SK-N-SH (cell line): ENCODE data around the gene NUP205. TPM values are rescaled to one million over a fixed set of nuclear protein-coding genes. Genes with fewer than 3 reads are reported as not detected.

Source experiments
- CTCF ChIA-PET: fragments of 300-600, 350-600 bp; formaldehyde crosslinking; extraction: SDS; loops from one replicate; lab custom pipeline; 2021; lab: Yijun Ruan, JAX
- POLR2A ChIA-PET: fragments of 350-600 bp; sonication (Branson Sonifier 250); formaldehyde crosslinking; extraction: SDS; loops from one replicate; lab custom pipeline; 2020; ENCODE audit warnings: antibody characterized with exemption, inconsistent platforms; lab: Yijun Ruan, JAX
- DNase-seq: peaks from one replicate; pipeline ENCODE4 v3.0.0; 2012
- H2AFZ ChIP-seq: fragments of 200-600 bp; sonication (generic); 2 replicates; pipeline ENCODE4 v1.8.1; 2016; ENCODE audit warnings: antibody characterized with exemption, mild to moderate bottlenecking, low read depth
- H3F3A ChIP-seq: fragments of 200-600 bp; sonication (generic); replicated peaks from 2 replicates; pipeline ENCODE3; 2016; ENCODE audit warnings: antibody characterized with exemption, mild to moderate bottlenecking; ENCODE audit not compliant: insufficient read depth
- H3K27ac ChIP-seq, 2 experiments: fragments of 200-500 bp in 1 of 2; fragments of 200-600 bp in 1 of 2; sonication (Bioruptor generic) in 1 of 2; sonication (generic), shearing (Covaris generic) in 1 of 2; 2 replicates each; pipeline versions ENCODE4 v1.5.1 to v1.6.1; 2014 to 2016; ENCODE audit warnings: low read depth in 2 of 2, inconsistent platforms in 1 of 2, low read length in 1 of 2, mild to moderate bottlenecking in 1 of 2, mixed read lengths in 1 of 2
- H3K27me3 ChIP-seq: fragments of 200-600 bp; sonication (generic), shearing (Covaris generic); 2 replicates; pipeline ENCODE4 v1.6.1; 2016; ENCODE audit warnings: mixed run types; ENCODE audit not compliant: insufficient read depth
- H3K36me3 ChIP-seq, 2 experiments: fragments of 200-500 bp in 1 of 2; fragments of 200-600 bp in 1 of 2; sonication (Bioruptor generic) in 1 of 2; sonication (generic) in 1 of 2; replicated peaks in 1 of 2; 2 replicates each; pipeline versions ENCODE3 to v1.5.1; 2014 to 2016; ENCODE audit warnings: low read length in 1 of 2, mild to moderate bottlenecking in 1 of 2; ENCODE audit not compliant: insufficient read depth in 2 of 2, control insufficient read depth in 1 of 2
- H3K4me1 ChIP-seq, 2 experiments: fragments of 200-500 bp in 1 of 2; fragments of 200-600 bp in 1 of 2; sonication (Bioruptor generic) in 1 of 2; sonication (generic), shearing (Covaris generic) in 1 of 2; 2 replicates each; pipeline versions ENCODE4 v1.5.1 to v1.6.1; 2014 to 2016; ENCODE audit warnings: low read depth in 1 of 2, low read length in 1 of 2, mixed run types in 1 of 2; ENCODE audit not compliant: insufficient read depth in 2 of 2, control insufficient read depth in 1 of 2
- H3K4me2 ChIP-seq: fragments of 200-600 bp; sonication (generic), shearing (Covaris generic); 2 replicates; pipeline ENCODE4 v1.6.1; 2017; ENCODE audit warnings: mixed run types
- H3K4me3 ChIP-seq, 2 experiments: fragments of 200-500 bp in 1 of 2; fragments of 200-600 bp in 1 of 2; sonication (Bioruptor generic) in 1 of 2; sonication (generic), shearing (Covaris generic) in 1 of 2; 2 replicates each; pipeline versions ENCODE4 v1.5.1 to v1.8.1; 2014 to 2016; ENCODE audit warnings: low read depth in 2 of 2, inconsistent platforms in 1 of 2, low read length in 1 of 2, mild to moderate bottlenecking in 1 of 2, mixed read lengths in 1 of 2, moderate library complexity in 1 of 2
- H3K79me2 ChIP-seq: fragments of 200-600 bp; sonication (generic); 2 replicates; pipeline ENCODE4 v1.8.1; 2017; ENCODE audit warnings: mild to moderate bottlenecking; ENCODE audit not compliant: insufficient read depth
- H3K9ac ChIP-seq: fragments of 200-600 bp; sonication (generic); 2 replicates; pipeline ENCODE4 v1.6.1; 2017; ENCODE audit warnings: mixed run types
- H3K9me2 ChIP-seq: fragments of 200-600 bp; sonication (generic); 2 replicates; pipeline ENCODE4 v1.6.1; 2017; ENCODE audit warnings: mixed run types
- H3K9me3 ChIP-seq: fragments of 200-600 bp; sonication (generic); 2 replicates; pipeline ENCODE4 v1.6.1; 2017; ENCODE audit warnings: mixed run types, mild to moderate bottlenecking, moderate library complexity
- H4K20me1 ChIP-seq: fragments of 200-600 bp; sonication (generic); 2 replicates; pipeline ENCODE4 v1.6.1; 2017; ENCODE audit warnings: mild to moderate bottlenecking, mixed run types; ENCODE audit not compliant: insufficient read depth
- CHD2 ChIP-seq: fragments of 150-350 bp; IDR thresholded peaks from 2 replicates; pipeline ENCODE4 v1.6.1; 2018; ENCODE audit warnings: low read length; ENCODE audit not compliant: partially characterized antibody
- ELF1 ChIP-seq: IDR thresholded peaks from 2 replicates; pipeline ENCODE4 v1.4.0; 2012
- EZH2phosphoT487 ChIP-seq: fragments of 200-600 bp; sonication (generic); IDR thresholded peaks from 2 replicates; pipeline ENCODE4 v1.6.1; 2017; ENCODE audit warnings: low read depth, mixed run types, mild to moderate bottlenecking, antibody characterized with exemption, moderate library complexity, borderline replicate concordance
- FOXJ3 ChIP-seq: sonication (generic); formaldehyde crosslinking; IDR thresholded peaks from 2 replicates; pipeline ENCODE4 v1.5.1; 2020; ENCODE audit warnings: mild to moderate bottlenecking, missing genetic modification reagents
- FOXM1 ChIP-seq: IDR thresholded peaks from 2 replicates; pipeline ENCODE4 v1.4.0; 2012; ENCODE audit warnings: low read depth, mild to moderate bottlenecking
- GABPA ChIP-seq: IDR thresholded peaks from 2 replicates; pipeline ENCODE4 v1.4.0; 2012; ENCODE audit warnings: low read depth, mild to moderate bottlenecking
- GATA2 ChIP-seq: sonication (generic); formaldehyde crosslinking; IDR thresholded peaks from 2 replicates; pipeline ENCODE4 v1.5.0; 2020; ENCODE audit warnings: mild to moderate bottlenecking, missing genetic modification reagents
- JUND ChIP-seq: IDR thresholded peaks from 2 replicates; pipeline ENCODE4 v1.4.0; 2012
- MAX ChIP-seq: IDR thresholded peaks from 2 replicates; pipeline ENCODE4 v1.4.0; 2012; ENCODE audit warnings: low read depth
- NFIC ChIP-seq: IDR thresholded peaks from 2 replicates; pipeline ENCODE4 v1.4.0; 2012; ENCODE audit warnings: borderline replicate concordance
- PBX3 ChIP-seq: IDR thresholded peaks from 2 replicates; pipeline ENCODE4; 2012
- POLR2AphosphoS5 ChIP-seq: IDR thresholded peaks from 2 replicates; pipeline ENCODE4 v1.6.1; 2012; ENCODE audit warnings: low read depth, low read length
- RCOR1 ChIP-seq: fragments of 150-350 bp; IDR thresholded peaks from 2 replicates; pipeline ENCODE4 v1.6.1; 2017; ENCODE audit warnings: antibody characterized with exemption, low read length
- REST ChIP-seq: IDR thresholded peaks from 2 replicates; pipeline ENCODE4 v1.6.1; 2012; ENCODE audit warnings: mild to moderate bottlenecking, low read depth, low read length, moderate library complexity
- RFX5 ChIP-seq: IDR thresholded peaks from 2 replicates; pipeline ENCODE4 v1.6.1; 2012; ENCODE audit warnings: mild to moderate bottlenecking, improper control_type of control experiment, low read length
- TEAD4 ChIP-seq: IDR thresholded peaks from 2 replicates; pipeline ENCODE4 v1.4.0; 2012; ENCODE audit warnings: mild to moderate bottlenecking, borderline replicate concordance; ENCODE audit not compliant: insufficient read depth
- USF1 ChIP-seq: IDR thresholded peaks from 2 replicates; pipeline ENCODE4 v1.4.0; 2012; ENCODE audit warnings: low read depth, borderline replicate concordance
- USF2 ChIP-seq: fragments of 150-350 bp; IDR thresholded peaks from 2 replicates; pipeline ENCODE4 v1.6.1; 2017; ENCODE audit warnings: antibody characterized with exemption, low read length, low read depth, borderline replicate concordance
- WGBS: methylation state at CpG from one replicate; pipeline ENCODE4 v1.1.6; 2017; ENCODE audit warnings: low lambda C conversion rate; 5-methylcytosine and 5-hydroxymethylcytosine counted together
- polyA plus RNA-seq, 3 experiments: library from polyadenylated mRNA; depleted of rRNA; stranded (reverse); fragments of >200 nt; gene quantifications; 2 replicates each; pipeline ENCODE4 v1.2.3, GENCODE V29; 2012

The NUP205 gene
- polyA plus RNA-seq, 1 of the 3 experiments (the other 2 are of a cell fraction), result 48.2 TPM

GRCh38 chr7:135616136-135616535 is 58.4 kb downstream of the NUP205 start:
- Histone ChIP-seq H3K9me3 (no peaks in the 10 kb centered on the region), H3K27me3 (no peaks in the 10 kb centered on the region), H3K4me2 (no peak overlapping the region), H3K9ac (no peak overlapping the region), H3K36me3 (peaks cover 72 to 73% of the 10 kb centered on the region in 2 experiments), H4K20me1 (no peaks in the 10 kb centered on the region), H3K9me2 (no peaks in the 10 kb centered on the region), H3K4me1 (peaks cover 0 to 11% of the 10 kb centered on the region in 2 experiments; a peak in 2 of 4 replicates), H3K79me2 (no peaks in the 10 kb centered on the region; the same call in 1 of the 2 replicates), H3K27ac (no peak overlapping the region; a peak in 1 of 4 replicates), H2AFZ (no peak overlapping the region), H3F3A (peaks cover 20% of the 10 kb centered on the region), H3K4me3 (no peak overlapping the region)
- CTCF ChIA-PET, result interaction anchor here (2.0 to 4.5 kb wide), 2 partner anchors 11 to 29 kb away, joined by 6 to 28 read pairs; no protein-coding TSS in a partner anchor
- TF ChIP-seq GABPA, result no peak
- no peak for TF ChIP-seq EZH2phosphoT487
- no peak for TF ChIP-seq JUND
- no peak for TF ChIP-seq USF1
- no peak for TF ChIP-seq POLR2AphosphoS5
- no peak for TF ChIP-seq MAX
- no peak for TF ChIP-seq ELF1
- no peak for TF ChIP-seq PBX3
- DNase-seq, result no peak
- WGBS, result 81% methylated on average over 1 of the region's 1 CpG
- POLR2A ChIA-PET, result no interaction called here

- Histone ChIP-seq H3K27ac (no peak overlapping the region), H2AFZ (no peak overlapping the region), H3K79me2 (no peaks in the 10 kb centered on the region; the same call in 1 of the 2 replicates), H3K9me3 (no peaks in the 10 kb centered on the region), H3K4me1 (peaks cover 0 to 11% of the 10 kb centered on the region in 2 experiments; a peak in 2 of 4 replicates), H3K4me2 (no peak overlapping the region), H3K36me3 (peaks cover 72 to 75% of the 10 kb centered on the region in 2 experiments), H3K27me3 (no peaks in the 10 kb centered on the region), H3K9ac (no peak overlapping the region), H3K9me2 (no peaks in the 10 kb centered on the region), H3F3A (peaks cover 16% of the 10 kb centered on the region), H4K20me1 (no peaks in the 10 kb centered on the region), H3K4me3 (no peak overlapping the region)
- WGBS, result 96% methylated on average over 2 of the region's 2 CpGs
- ChIA-PET POLR2A (no interaction called here), CTCF (interaction anchor here (1.2 to 5.6 kb wide), 3 partner anchors 9 to 27 kb away, joined by 3 to 79 read pairs (median 12); no protein-coding TSS in a partner anchor)
- TF ChIP-seq TEAD4 (no peak), CHD2 (no peak), USF1 (no peak), FOXJ3 (CRISPR knock-in tag) (no peak), GATA2 (CRISPR knock-in tag) (no peak), POLR2AphosphoS5 (no peak), NFIC (no peak), FOXM1 (no peak), RFX5 (no peak), PBX3 (no peak), MAX (no peak), USF2 (no peak), RCOR1 (no peak), REST (no peak)
- no peak for DNase-seq
These were observed 60.1 kb downstream of the NUP205 start for GRCh38 chr7:135617781-135618180.
